B cell (primary cell): ENCODE measurements around the gene PIH1D1. TPM values are rescaled to one million over a fixed set of nuclear protein-coding genes. Genes with fewer than 3 reads are reported as not detected.

Experiments used
- ATAC-seq: fragments of 200-7000 bp; cut with Tn5 transposase; one replicate; pipeline ENCODE4 v1.10.0; 2021; ENCODE audit warnings: low read depth, mild to moderate bottlenecking, moderate number of reproducible peaks, moderate library complexity
- CTCF ChIA-PET: fragments of 350-600 bp; sonication (Branson Sonifier 250); formaldehyde crosslinking; loops from one replicate; lab custom pipeline; 2021; ENCODE audit warnings: antibody characterized with exemption, inconsistent platforms; lab: Charles Lee
- POLR2A ChIA-PET: fragments of 350-600 bp; sonication (Branson Sonifier 250); formaldehyde crosslinking; loops from one replicate; lab custom pipeline; 2021; ENCODE audit warnings: antibody characterized with exemption; lab: Charles Lee
- DNase-seq: peaks from one replicate; pipeline ENCODE4 v3.0.0; 2013
- H2AFZ ChIP-seq: 2 replicates; pipeline ENCODE4 v1.6.1; 2012; ENCODE audit warnings: mild to moderate bottlenecking, low read depth, low read length; ENCODE audit not compliant: insufficient read depth, poor library complexity, severe bottlenecking
- H3K27ac ChIP-seq, 2 donors: 1 replicate in 1 of 2; 2 replicates in 1 of 2; pipeline ENCODE4 v1.5.1; 2012 to 2013; ENCODE audit warnings: low read length in 2 of 2, mild to moderate bottlenecking in 2 of 2, moderate library complexity in 1 of 2
- H3K27me3 ChIP-seq, 4 experiments: fragments of 200-600 bp in 1 of 4; sonication (generic) in 1 of 4; replicated peaks in 1 of 4; 1 replicate in 2 of 4; 2 replicates in 2 of 4; pipeline versions ENCODE4 v1.6.1 to v1.7.0; 2013 to 2016; ENCODE audit warnings: low read length in 3 of 4, mild to moderate bottlenecking in 2 of 4, mixed read lengths in 1 of 4, moderate library complexity in 1 of 4; ENCODE audit not compliant: insufficient read depth in 4 of 4, control insufficient read depth in 3 of 4; ENCODE audit errors: control extremely low read depth in 1 of 4
- H3K36me3 ChIP-seq, 2 experiments: replicated peaks in 1 of 2; 1 replicate in 1 of 2; 2 replicates in 1 of 2; pipeline versions ENCODE4 v1.6.1 to v1.7.1; 2013; ENCODE audit warnings: low read length in 1 of 2; ENCODE audit not compliant: insufficient read depth in 2 of 2, control insufficient read depth in 1 of 2; ENCODE audit errors: control extremely low read depth in 1 of 2, extremely low read depth in 1 of 2
- H3K4me1 ChIP-seq, 2 donors: fragments of 200-600 bp in 1 of 2; sonication (generic) in 1 of 2; 1 replicate in 1 of 2; 2 replicates in 1 of 2; pipeline versions ENCODE4 v1.5.1 to v1.6.1; 2013 to 2017; ENCODE audit warnings: low read length in 2 of 2; ENCODE audit not compliant: control insufficient read depth in 2 of 2, insufficient read depth in 2 of 2
- H3K4me2 ChIP-seq: replicated peaks from 2 replicates; pipeline ENCODE3; 2012; ENCODE audit warnings: mild to moderate bottlenecking, low read depth, low read length; ENCODE audit not compliant: poor library complexity, severe bottlenecking
- H3K4me3 ChIP-seq, 5 experiments: fragments of 200-600 bp in 1 of 5; sonication (generic) in 1 of 5; 1 replicate in 3 of 5; 2 replicates in 2 of 5; pipeline versions ENCODE4 v1.5.1 to v1.7.0; 2011 to 2016; ENCODE audit warnings: low read length in 4 of 5, mild to moderate bottlenecking in 4 of 5, low read depth in 2 of 5, control low read depth in 1 of 5, moderate library complexity in 1 of 5; ENCODE audit not compliant: insufficient read depth in 1 of 5; ENCODE audit errors: control extremely low read depth in 1 of 5, extremely low read depth in 1 of 5
- H3K79me2 ChIP-seq: fragments of 200-600 bp; sonication (generic); one replicate; pipeline ENCODE4 v1.6.0; 2016; ENCODE audit warnings: low read length; ENCODE audit not compliant: control insufficient read depth, insufficient read depth
- H3K9ac ChIP-seq: fragments of 200-600 bp; sonication (generic); 2 replicates; pipeline ENCODE4 v1.6.1; 2017; ENCODE audit warnings: mild to moderate bottlenecking, low read length, moderate library complexity
- H3K9me3 ChIP-seq, 3 donors: one replicate each; pipeline versions ENCODE4 v1.6.1 to v1.7.1; 2013; ENCODE audit warnings: low read length in 2 of 3; ENCODE audit not compliant: control insufficient read depth in 2 of 3, insufficient read depth in 1 of 3; ENCODE audit errors: control extremely low read depth in 1 of 3
- H4K20me1 ChIP-seq: 2 replicates; pipeline ENCODE4 v1.6.0; 2012; ENCODE audit warnings: mild to moderate bottlenecking, low read length; ENCODE audit not compliant: insufficient read depth, control insufficient read depth, poor library complexity, severe bottlenecking
- H3K27ac Mint-ChIP-seq: one replicate; pipeline ENCODE4 v1.8.0; 2021; ENCODE audit warnings: mixed read lengths
- H3K27me3 Mint-ChIP-seq: one replicate; pipeline ENCODE4 v1.8.0; 2021; ENCODE audit warnings: mixed read lengths
- H3K4me1 Mint-ChIP-seq: one replicate; pipeline ENCODE4 v1.8.0; 2021; ENCODE audit warnings: mixed read lengths
- H3K4me3 Mint-ChIP-seq: one replicate; pipeline ENCODE4 v1.8.0; 2021; ENCODE audit warnings: mixed read lengths
- H3K9me3 Mint-ChIP-seq: one replicate; pipeline ENCODE4 v1.8.0; 2022; ENCODE audit warnings: mixed read lengths; ENCODE audit not compliant: insufficient read depth
- EZH2 ChIP-seq: IDR thresholded peaks from 2 replicates; pipeline ENCODE4 v1.6.1; 2012; ENCODE audit warnings: borderline replicate concordance, low read depth, mild to moderate bottlenecking, moderate library complexity, low read length; ENCODE audit not compliant: insufficient read depth, poor library complexity, severe bottlenecking
- WGBS: methylation state at CpG from one replicate; pipeline ENCODE4 v1.1.5; 2013; ENCODE audit warnings: missing lambda C conversion rate; ENCODE audit not compliant: insufficient coverage; 5-methylcytosine and 5-hydroxymethylcytosine counted together
- intact Hi-C: fragments of 100-400 bp; cut with micrococcal nuclease; formaldehyde crosslinking; loops from one replicate; pipeline ENCODE4 v1.10.0; 2022
- polyA plus RNA-seq: library from polyadenylated mRNA; depleted of rRNA; stranded (reverse); fragments of >200 nt; gene quantifications from 2 replicates; pipeline ENCODE4 v1.2.3, GENCODE V29; 2012
- total RNA-seq, 2 donors: library from RNA; stranded (reverse); fragments of 120-200 nt in 1 of 2; gene quantifications; 1 replicate in 1 of 2; 2 replicates in 1 of 2; pipeline versions ENCODE4 v1.2.3 to v1.2.4, GENCODE V29; 2013 to 2022
- TF ChIP-seq, protein P1 (sequence below): fragments of 200-600 bp; IDR thresholded peaks from one replicate; pipeline ENCODE4 v1.8.0; 2022; ENCODE audit warnings: antibody characterized with exemption, mild to moderate bottlenecking

PIH1D1 gene
- total and polyA plus RNA-seq, 2 donors (not counting 1 experiment from before 2014, with no cell fraction given) = 158 to 184 TPM

DNA sequence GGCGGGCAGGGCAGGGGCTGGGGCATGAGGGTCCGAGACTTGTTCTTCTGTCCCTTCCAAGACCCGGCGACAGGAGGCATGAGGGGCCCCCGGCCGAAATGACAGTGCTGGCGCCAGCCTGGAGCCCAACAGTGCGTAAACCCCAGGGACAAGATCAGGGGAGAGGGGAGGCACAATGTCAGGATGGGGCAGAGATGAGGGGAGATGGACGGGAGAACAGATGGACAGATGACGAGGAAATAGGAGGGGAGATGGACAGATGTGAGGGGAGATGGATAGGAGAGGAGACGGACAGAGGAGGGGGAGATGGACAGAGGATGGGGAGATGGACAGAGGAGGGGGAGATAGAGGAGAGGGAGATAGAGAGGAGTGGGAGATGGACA, 22.9 kb upstream of the PIH1D1 start:
- Histone ChIP-seq H3K79me2 (peaks cover 26% of the 10 kb centered on the region), H3K9ac (peak overlapping the region; percentile 90), H3K36me3 (peaks cover 0 to 6% of the 10 kb centered on the region in 2 experiments), H3K9me3 (peaks cover 0 to 8% (median 0%) of the 10 kb centered on the region in 3 donors), H3K27ac (peak overlapping the region; percentile 75 to 81), H4K20me1 (no peaks in the 10 kb centered on the region), H3K4me1 (peaks cover 43 to 68% of the 10 kb centered on the region in 2 donors), H3K4me3 (peak overlapping the region in 4 of 5 experiments; percentile 53 to 98 (median 70)), H3K4me2 (peak overlapping the region; percentile 97), H3K27me3 (no peaks in the 10 kb centered on the region), H2AFZ (peak overlapping the region; percentile 86)
- Mint-ChIP-seq H3K27me3 (no peaks in the 10 kb centered on the region), H3K27ac (peak overlapping the region; percentile 97), H3K4me1 (peaks cover 55% of the 10 kb centered on the region), H3K4me3 (peak overlapping the region; percentile 93), H3K9me3 (no peaks in the 10 kb centered on the region)
- POLR2A ChIA-PET = interaction anchor here (0.7 to 1.5 kb wide), 2 partner anchors 16 to 202 kb away, joined by 5 to 7 read pairs; partner anchors contain the start of gene PRMT1
- no peak for TF ChIP-seq EZH2
- TF ChIP-seq, protein P1, sequence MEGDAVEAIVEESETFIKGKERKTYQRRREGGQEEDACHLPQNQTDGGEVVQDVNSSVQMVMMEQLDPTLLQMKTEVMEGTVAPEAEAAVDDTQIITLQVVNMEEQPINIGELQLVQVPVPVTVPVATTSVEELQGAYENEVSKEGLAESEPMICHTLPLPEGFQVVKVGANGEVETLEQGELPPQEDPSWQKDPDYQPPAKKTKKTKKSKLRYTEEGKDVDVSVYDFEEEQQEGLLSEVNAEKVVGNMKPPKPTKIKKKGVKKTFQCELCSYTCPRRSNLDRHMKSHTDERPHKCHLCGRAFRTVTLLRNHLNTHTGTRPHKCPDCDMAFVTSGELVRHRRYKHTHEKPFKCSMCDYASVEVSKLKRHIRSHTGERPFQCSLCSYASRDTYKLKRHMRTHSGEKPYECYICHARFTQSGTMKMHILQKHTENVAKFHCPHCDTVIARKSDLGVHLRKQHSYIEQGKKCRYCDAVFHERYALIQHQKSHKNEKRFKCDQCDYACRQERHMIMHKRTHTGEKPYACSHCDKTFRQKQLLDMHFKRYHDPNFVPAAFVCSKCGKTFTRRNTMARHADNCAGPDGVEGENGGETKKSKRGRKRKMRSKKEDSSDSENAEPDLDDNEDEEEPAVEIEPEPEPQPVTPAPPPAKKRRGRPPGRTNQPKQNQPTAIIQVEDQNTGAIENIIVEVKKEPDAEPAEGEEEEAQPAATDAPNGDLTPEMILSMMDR = no peak
- CTCF ChIA-PET = interaction anchor here (1.1 to 5.7 kb wide), 6 partner anchors 20 to 206 kb away, joined by 3 to 46 read pairs (median 6); partner anchors contain the start of gene ALDH16A1
- no peak for DNase-seq
- 6% methylated on average over 11 of the region's 11 CpGs for WGBS
- ATAC-seq = no peak
- intact Hi-C loops = loop anchor here (1.0 to 10.0 kb wide), 6 partner anchors 13 to 840 kb away; partner anchors contain the start of genes DBP, PIH1D1 and RPL13A

DNA sequence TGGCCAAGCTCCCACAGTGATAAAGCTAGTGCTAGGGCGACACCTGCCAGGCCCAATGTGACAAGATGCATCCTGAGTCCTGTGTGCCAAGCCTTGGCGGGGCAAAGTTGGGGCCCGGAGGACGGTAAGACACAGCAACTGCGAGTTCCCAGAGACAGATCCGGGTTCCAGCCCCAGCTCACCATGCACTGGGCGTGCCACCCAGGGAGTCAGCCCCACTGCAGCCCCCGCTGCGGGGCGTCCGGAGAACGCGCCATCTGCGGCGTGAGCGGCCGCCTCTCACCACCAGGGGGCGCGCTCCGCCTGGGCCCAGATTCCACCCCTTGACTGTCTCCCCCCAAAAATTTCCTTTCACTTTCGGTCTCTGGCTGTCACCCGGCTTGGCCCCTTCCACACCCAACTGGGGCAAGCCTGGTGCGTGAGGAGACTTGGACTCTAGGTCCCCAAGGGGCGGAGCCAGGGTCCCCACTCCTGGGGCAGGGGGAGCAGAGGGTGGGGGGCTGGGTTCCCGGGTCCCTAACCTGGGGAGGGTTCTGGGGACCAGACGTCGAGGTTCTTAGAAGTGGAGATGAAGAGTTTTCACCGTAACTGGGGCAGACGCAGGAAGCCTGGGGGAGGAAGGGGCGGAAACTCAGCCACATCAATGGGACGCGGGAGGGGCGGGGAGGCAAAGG, 22.4 kb upstream of the PIH1D1 start, which contains the start of gene FLT3LG:
Gene FLT3LG (plus strand): TSS at position 348 of the 674 bp plus-strand sequence. CDS start 425 bp downstream, outside the sequence.
- Mint-ChIP-seq H3K27me3 (no peaks in the 10 kb centered on the region), H3K4me1 (peaks cover 57% of the 10 kb centered on the region), H3K4me3 (peak within 1 kb of the TSS; percentile 93), H3K9me3 (no peaks in the 10 kb centered on the region), H3K27ac (peak within 1 kb of the TSS; percentile 97)
- Histone ChIP-seq H3K27me3 (no peaks in the 10 kb centered on the region), H2AFZ (peak within 1 kb of the TSS; percentile 86), H3K4me3 (peak within 1 kb of the TSS in 4 of 5 experiments; percentile 53 to 98 (median 70)), H4K20me1 (no peaks in the 10 kb centered on the region), H3K36me3 (peaks cover 0 to 6% of the 10 kb centered on the region in 2 experiments), H3K4me2 (peak within 1 kb of the TSS; percentile 97), H3K79me2 (peaks cover 26% of the 10 kb centered on the region), H3K4me1 (peaks cover 43 to 73% of the 10 kb centered on the region in 2 donors), H3K27ac (peak within 1 kb of the TSS; percentile 75 to 81), H3K9ac (peak within 1 kb of the TSS; percentile 90), H3K9me3 (peaks cover 0 to 13% (median 0%) of the 10 kb centered on the region in 3 donors)
- CTCF ChIA-PET = interaction anchor here (0.6 to 5.7 kb wide), 34 partner anchors 20 to 252 kb away, joined by 3 to 70 read pairs (median 4); partner anchors contain the start of genes ALDH16A1, GFY, NOSIP and PIH1D1
- ATAC-seq = peak; percentile 52
- TF ChIP-seq EZH2 = no peak
- TF ChIP-seq, protein P1 = peak; percentile 89
- 1% methylated on average over 33 of the region's 33 CpGs for WGBS
- intact Hi-C loops = loop anchor here (1.0 to 10.0 kb wide), 6 partner anchors 13 to 839 kb away; partner anchors contain the start of genes DBP, PIH1D1 and RPL13A
- peak; percentile 94 for DNase-seq
- POLR2A ChIA-PET = interaction anchor here (1.2 to 1.8 kb wide), 4 partner anchors 14 to 202 kb away, joined by 3 to 10 read pairs (median 8); partner anchors contain the start of genes PRMT1 and RPS11
